Measurements from ENCODE around the gene TWIST2.

The TWIST2 gene

DNA sequence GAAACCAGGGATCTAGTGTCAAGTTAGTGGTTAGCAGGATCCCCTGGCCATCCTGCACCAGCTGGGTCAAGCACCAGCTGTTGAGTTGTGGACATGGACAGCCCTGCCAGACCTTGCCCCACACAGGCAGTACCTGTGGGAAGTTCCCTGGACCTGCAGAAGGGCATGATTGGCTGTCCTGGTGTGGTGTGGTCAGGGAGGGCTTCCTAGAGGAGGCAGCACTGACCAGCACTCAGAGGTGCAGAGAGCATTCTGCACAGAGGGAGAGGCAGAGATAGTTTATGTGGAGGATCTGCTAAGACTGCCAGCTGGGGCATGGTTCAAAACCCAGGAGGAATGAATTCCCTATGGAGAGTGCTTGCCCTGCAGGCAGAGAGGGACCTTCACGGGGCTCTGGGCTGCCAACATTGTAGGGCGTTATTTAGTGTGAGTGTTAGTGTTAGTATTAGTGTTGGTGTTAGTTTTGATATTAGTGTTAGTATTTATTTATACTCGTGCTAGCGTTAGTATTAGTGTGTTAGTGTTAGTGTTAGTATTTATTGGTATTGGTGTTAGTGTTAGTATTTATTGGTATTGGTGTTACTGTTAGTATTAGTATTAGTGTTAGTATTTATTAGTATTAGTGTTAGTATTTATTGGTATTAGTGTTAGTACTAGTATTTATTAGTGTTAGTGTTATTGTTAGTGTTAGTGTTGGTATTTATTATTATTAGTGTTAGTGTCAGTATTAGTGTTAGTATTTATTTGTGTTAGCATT is 31.9 kb downstream of the TWIST2 start:
- no peaks in the 10 kb centered on the region for H3K9me3 ChIP-seq (ENCODE audit: control insufficient read depth, low read length)
- H3K4me1 ChIP-seq (ENCODE audit: control insufficient read depth, insufficient read depth, low read length): no peaks in the 10 kb centered on the region
- H3K4me3 ChIP-seq (ENCODE audit: insufficient read depth, low read depth, low read length): no peak overlapping the region
- WGBS, 2 experiments: 95 to 97% methylated on average over 4 of the region's 4 CpGs
- H3K36me3 ChIP-seq (ENCODE audit: control insufficient read depth, insufficient read depth, low read length): no peaks in the 10 kb centered on the region
- no peak overlapping the region for H3K27ac ChIP-seq (ENCODE audit: insufficient read depth, low read depth, low read length, poor library complexity, severe bottlenecking)
- no peaks in the 10 kb centered on the region for H3K27me3 ChIP-seq (ENCODE audit: control insufficient read depth, insufficient read depth, low read length, poor library complexity, severe bottlenecking)

DNA sequence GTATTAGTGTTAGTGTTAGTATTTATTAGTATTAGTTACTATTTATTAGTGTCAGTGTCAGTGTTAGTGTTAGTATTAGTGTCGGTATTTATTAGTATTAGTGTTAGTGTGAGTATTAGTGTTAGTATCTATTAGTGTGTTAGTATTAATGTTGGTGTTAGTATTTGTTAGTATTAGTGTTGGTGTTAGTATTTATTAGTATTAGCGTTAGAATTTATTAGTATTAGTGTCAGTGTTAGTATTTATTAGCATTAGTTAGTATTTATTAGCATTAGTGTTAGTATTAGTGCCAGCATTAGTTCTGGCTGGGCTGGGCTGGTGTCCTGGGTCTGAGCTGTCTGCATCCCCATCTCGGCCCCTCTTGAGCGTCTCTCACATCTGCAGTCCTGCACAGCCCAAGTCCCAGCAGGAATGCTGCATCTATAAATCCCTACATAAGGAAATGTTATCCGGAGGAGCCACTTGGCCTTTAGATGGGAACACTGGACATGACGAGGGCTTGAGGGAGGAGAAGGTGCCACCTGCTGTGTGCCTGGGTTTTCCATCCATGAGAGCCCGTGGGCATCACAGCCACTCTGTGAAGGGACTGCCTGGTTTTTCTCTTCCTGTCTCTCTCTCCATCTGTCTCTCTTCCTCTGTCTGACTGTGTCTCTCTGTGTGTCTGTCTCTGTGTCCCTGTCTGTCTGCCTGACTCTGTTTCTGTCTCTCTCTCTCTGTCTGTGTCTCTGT is 33.6 kb downstream of the TWIST2 start:
- Histone ChIP-seq H3K27me3 (ENCODE audit: control insufficient read depth, insufficient read depth, low read length, poor library complexity, severe bottlenecking) (no peaks in the 10 kb centered on the region), H3K4me1 (ENCODE audit: control insufficient read depth, insufficient read depth, low read length) (no peaks in the 10 kb centered on the region), H3K27ac (ENCODE audit: insufficient read depth, low read depth, low read length, poor library complexity, severe bottlenecking) (no peak overlapping the region), H3K4me3 (ENCODE audit: insufficient read depth, low read depth, low read length) (no peak overlapping the region), H3K9me3 (ENCODE audit: control insufficient read depth, low read length) (no peaks in the 10 kb centered on the region), H3K36me3 (ENCODE audit: control insufficient read depth, insufficient read depth, low read length) (no peaks in the 10 kb centered on the region)
- WGBS, 2 experiments: 87 to 88% methylated on average over 7 of the region's 7 CpGs

DNA sequence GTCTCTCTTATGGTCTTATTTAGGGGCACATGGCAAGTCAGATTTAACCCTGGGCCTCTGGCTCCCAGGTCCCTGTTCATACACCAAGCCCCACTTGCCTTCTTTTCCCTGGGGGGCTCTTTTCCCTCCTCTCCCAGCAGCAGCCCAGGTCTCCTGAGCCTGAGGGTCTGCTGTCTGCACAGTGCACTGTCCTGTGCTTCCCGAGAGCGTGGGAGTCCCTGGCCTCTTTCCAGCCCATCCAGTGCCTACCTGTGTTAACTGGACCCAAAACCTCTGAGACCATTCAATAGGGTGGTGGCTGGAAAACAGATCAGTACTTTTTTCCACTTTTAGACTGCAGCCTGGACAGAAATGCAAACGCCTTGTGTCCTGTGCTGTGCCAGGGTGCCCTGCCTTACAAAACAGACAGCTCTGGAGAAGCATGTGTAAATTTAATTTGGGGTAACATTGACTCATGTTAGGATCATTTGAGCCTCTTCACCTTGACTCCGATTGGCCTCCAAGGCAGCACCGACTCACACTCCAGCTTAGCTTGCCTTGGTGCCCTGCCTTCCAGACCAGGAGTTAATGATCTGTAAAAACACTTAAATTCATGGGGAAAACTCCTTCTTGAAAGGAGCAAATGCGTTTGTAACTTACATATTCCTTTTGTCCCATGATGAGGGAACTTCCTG is 34.3 kb downstream of the TWIST2 start:
- Histone ChIP-seq H3K4me1 (ENCODE audit: control insufficient read depth, insufficient read depth, low read length) (no peaks in the 10 kb centered on the region), H3K27ac (ENCODE audit: insufficient read depth, low read depth, low read length, poor library complexity, severe bottlenecking) (no peak overlapping the region), H3K4me3 (ENCODE audit: insufficient read depth, low read depth, low read length) (no peak overlapping the region), H3K27me3 (ENCODE audit: control insufficient read depth, insufficient read depth, low read length, poor library complexity, severe bottlenecking) (no peaks in the 10 kb centered on the region), H3K9me3 (ENCODE audit: control insufficient read depth, low read length) (no peaks in the 10 kb centered on the region), H3K36me3 (ENCODE audit: control insufficient read depth, insufficient read depth, low read length) (no peaks in the 10 kb centered on the region)
- 90 to 92% methylated on average over 6 of the region's 6 CpGs for WGBS, 2 experiments

DNA sequence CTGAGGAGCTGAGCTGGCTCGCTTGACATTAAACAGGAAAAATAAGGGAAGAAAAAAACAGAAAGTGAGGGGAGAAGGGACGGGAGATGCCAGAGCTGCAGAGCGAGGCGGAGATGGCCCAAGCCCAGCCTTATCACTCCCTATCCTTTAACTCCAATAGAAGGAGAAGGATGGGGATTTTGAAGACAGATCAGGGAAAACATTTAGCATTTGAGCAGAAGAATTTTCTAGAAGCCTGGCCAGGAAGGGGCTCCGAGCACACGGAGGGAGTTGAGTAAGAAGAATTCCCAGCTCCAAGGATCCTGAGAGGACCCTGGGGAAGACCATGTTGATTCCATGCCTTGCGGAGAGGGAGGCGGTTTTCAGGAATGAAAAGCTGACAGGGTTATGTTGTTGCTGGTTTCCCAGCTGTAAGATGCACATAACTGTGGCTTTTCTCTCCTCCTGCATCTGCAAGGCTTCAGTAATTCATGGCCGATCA is 35.6 kb downstream of the TWIST2 start:
- WGBS, 2 experiments: 95 to 97% methylated on average over 8 to 9 of the region's 9 CpGs
- no peaks in the 10 kb centered on the region for H3K4me1 ChIP-seq (ENCODE audit: control insufficient read depth, insufficient read depth, low read length)
- H3K27me3 ChIP-seq (ENCODE audit: control insufficient read depth, insufficient read depth, low read length, poor library complexity, severe bottlenecking): no peaks in the 10 kb centered on the region
- no peaks in the 10 kb centered on the region for H3K9me3 ChIP-seq (ENCODE audit: control insufficient read depth, low read length)
- H3K36me3 ChIP-seq (ENCODE audit: control insufficient read depth, insufficient read depth, low read length): no peaks in the 10 kb centered on the region
- H3K27ac ChIP-seq (ENCODE audit: insufficient read depth, low read depth, low read length, poor library complexity, severe bottlenecking): no peak overlapping the region
- H3K4me3 ChIP-seq (ENCODE audit: insufficient read depth, low read depth, low read length): no peak overlapping the region

- Histone ChIP-seq H3K9me3 (ENCODE audit: control insufficient read depth, low read length) (no peaks in the 10 kb centered on the region), H3K27me3 (ENCODE audit: control insufficient read depth, insufficient read depth, low read length, poor library complexity, severe bottlenecking) (no peaks in the 10 kb centered on the region), H3K36me3 (ENCODE audit: control insufficient read depth, insufficient read depth, low read length) (no peaks in the 10 kb centered on the region), H3K27ac (ENCODE audit: insufficient read depth, low read depth, low read length, poor library complexity, severe bottlenecking) (no peak overlapping the region), H3K4me3 (ENCODE audit: insufficient read depth, low read depth, low read length) (no peak overlapping the region), H3K4me1 (ENCODE audit: control insufficient read depth, insufficient read depth, low read length) (no peaks in the 10 kb centered on the region)
- WGBS, 2 experiments: 90% methylated on average over 19 of the region's 19 CpGs
Observed at GRCh38 chr2:238884122-238884811, 36.4 kb downstream of the TWIST2 start.

- Histone ChIP-seq H3K4me1 (ENCODE audit: control insufficient read depth, insufficient read depth, low read length) (no peaks in the 10 kb centered on the region), H3K4me3 (ENCODE audit: insufficient read depth, low read depth, low read length) (no peak overlapping the region), H3K27me3 (ENCODE audit: control insufficient read depth, insufficient read depth, low read length, poor library complexity, severe bottlenecking) (no peaks in the 10 kb centered on the region), H3K9me3 (ENCODE audit: control insufficient read depth, low read length) (no peaks in the 10 kb centered on the region), H3K36me3 (ENCODE audit: control insufficient read depth, insufficient read depth, low read length) (no peaks in the 10 kb centered on the region), H3K27ac (ENCODE audit: insufficient read depth, low read depth, low read length, poor library complexity, severe bottlenecking) (no peak overlapping the region)
- WGBS, 2 experiments: 93 to 94% methylated on average over 14 of the region's 14 CpGs
Observed at GRCh38 chr2:238884812-238885408, 37.0 kb downstream of the TWIST2 start.

DNA sequence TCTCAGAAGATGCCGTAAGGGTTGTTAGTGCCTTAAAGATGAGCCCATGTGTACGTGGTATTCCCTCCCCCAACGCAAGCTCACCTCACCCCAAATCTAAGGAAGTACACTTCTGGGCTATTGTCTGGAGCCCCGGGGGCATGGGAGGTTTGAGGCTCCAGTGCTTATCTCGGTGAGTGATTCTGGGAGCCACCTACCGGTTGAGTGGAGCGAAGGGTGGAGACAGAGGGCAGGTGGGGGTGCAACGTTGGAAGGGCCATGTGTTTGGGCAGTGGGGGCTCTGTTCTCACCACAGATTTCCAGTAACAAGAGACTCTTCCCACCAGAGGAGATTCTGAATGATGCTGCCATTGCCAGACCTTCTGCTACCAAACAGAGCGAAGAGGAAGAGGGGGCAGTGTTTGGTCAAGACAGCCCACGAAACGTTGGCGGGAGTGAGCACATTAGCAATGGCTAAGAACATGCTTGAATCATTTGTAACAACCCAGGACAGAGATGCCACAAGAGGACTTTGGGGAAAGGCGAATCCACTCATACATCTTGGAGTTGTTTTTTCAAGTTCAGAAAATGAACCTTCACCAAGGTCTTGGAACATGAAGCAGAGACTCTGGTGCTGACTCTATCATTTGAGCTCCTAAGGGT is 38.7 kb downstream of the TWIST2 start:
- Histone ChIP-seq H3K36me3 (ENCODE audit: control insufficient read depth, insufficient read depth, low read length) (no peaks in the 10 kb centered on the region), H3K4me3 (ENCODE audit: insufficient read depth, low read depth, low read length) (no peak overlapping the region), H3K4me1 (ENCODE audit: control insufficient read depth, insufficient read depth, low read length) (no peaks in the 10 kb centered on the region), H3K27me3 (ENCODE audit: control insufficient read depth, insufficient read depth, low read length, poor library complexity, severe bottlenecking) (no peaks in the 10 kb centered on the region), H3K9me3 (ENCODE audit: control insufficient read depth, low read length) (no peaks in the 10 kb centered on the region), H3K27ac (ENCODE audit: insufficient read depth, low read depth, low read length, poor library complexity, severe bottlenecking) (no peak overlapping the region)
- 82 to 83% methylated on average over 13 of the region's 13 CpGs for WGBS, 2 experiments

DNA sequence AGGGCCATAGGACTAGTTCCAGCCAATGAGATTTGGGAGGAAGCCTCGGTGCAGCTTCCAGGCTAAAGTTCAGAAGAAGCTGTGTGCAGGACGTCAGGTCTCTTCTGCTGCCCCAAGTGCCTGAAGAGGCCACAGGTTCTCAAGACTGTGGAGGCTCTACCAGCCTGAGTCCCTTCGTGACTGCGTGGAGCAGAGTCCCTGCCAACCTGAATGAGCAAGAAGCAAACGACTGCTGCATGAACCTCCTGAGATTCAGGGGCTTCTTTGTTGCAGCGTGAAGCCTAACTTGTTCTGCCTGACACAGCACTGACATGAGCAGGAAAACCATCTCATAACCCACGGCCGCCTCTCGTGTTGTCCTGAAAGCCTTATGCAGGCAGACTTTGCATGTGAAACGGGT is 39.7 kb downstream of the TWIST2 start:
- Histone ChIP-seq H3K36me3 (ENCODE audit: control insufficient read depth, insufficient read depth, low read length) (no peaks in the 10 kb centered on the region), H3K27ac (ENCODE audit: insufficient read depth, low read depth, low read length, poor library complexity, severe bottlenecking) (no peak overlapping the region), H3K4me3 (ENCODE audit: insufficient read depth, low read depth, low read length) (no peak overlapping the region), H3K27me3 (ENCODE audit: control insufficient read depth, insufficient read depth, low read length, poor library complexity, severe bottlenecking) (no peaks in the 10 kb centered on the region), H3K9me3 (ENCODE audit: control insufficient read depth, low read length) (no peaks in the 10 kb centered on the region), H3K4me1 (ENCODE audit: control insufficient read depth, insufficient read depth, low read length) (no peaks in the 10 kb centered on the region)
- 92% methylated on average over 10 of the region's 10 CpGs for WGBS, 2 experiments

DNA sequence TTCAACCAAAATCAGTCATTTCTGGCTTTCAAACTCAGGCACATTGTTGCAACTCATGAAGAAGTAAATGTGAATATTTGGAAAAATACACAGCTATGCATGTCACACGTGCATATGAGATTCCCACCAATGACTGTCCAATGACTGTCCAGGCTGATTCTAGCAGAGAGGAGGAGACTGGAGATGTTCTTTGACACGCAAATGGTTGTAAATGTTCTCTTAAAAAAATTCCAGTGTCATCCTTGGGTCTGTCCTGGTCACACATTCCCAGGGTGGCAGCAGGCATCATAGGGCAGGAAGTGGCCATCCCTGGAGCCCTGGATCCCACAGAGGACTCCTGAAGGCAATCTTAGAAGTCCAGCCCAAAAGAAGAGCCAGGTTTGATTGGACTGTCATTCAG is 40.9 kb downstream of the TWIST2 start:
- Histone ChIP-seq H3K27ac (ENCODE audit: insufficient read depth, low read depth, low read length, poor library complexity, severe bottlenecking) (no peak overlapping the region), H3K27me3 (ENCODE audit: control insufficient read depth, insufficient read depth, low read length, poor library complexity, severe bottlenecking) (no peaks in the 10 kb centered on the region), H3K4me3 (ENCODE audit: insufficient read depth, low read depth, low read length) (no peak overlapping the region), H3K4me1 (ENCODE audit: control insufficient read depth, insufficient read depth, low read length) (peaks cover 4% of the 10 kb centered on the region), H3K36me3 (ENCODE audit: control insufficient read depth, insufficient read depth, low read length) (no peaks in the 10 kb centered on the region), H3K9me3 (ENCODE audit: control insufficient read depth, low read length) (no peaks in the 10 kb centered on the region)
- 91 to 98% methylated on average over 2 of the region's 2 CpGs for WGBS, 2 experiments

Measured in ectodermal cell (in vitro differentiated cells).